ENCODE results near the gene LACRT.

LACRT gene

DNA sequence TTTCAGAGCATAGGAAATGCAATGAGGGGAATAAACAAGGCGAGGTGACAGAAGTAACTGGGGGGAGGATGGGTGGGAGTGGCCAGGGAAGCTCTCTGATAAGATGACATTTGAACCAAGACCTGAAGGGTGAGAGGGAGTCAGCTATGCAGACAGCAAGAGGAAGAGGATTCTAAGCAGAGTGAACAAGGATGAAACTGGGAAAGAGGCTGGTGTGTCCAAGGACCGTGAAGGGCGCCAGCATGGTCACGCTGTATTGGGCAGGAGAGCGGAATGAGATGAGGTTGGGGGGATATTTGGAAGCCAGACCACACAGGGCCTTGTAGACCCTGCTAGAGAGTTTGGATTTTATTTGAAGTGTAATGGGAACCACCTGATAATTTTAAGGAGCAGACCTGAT is 35.7 kb downstream of the LACRT start:
- DNase-seq, result no peak

DNA sequence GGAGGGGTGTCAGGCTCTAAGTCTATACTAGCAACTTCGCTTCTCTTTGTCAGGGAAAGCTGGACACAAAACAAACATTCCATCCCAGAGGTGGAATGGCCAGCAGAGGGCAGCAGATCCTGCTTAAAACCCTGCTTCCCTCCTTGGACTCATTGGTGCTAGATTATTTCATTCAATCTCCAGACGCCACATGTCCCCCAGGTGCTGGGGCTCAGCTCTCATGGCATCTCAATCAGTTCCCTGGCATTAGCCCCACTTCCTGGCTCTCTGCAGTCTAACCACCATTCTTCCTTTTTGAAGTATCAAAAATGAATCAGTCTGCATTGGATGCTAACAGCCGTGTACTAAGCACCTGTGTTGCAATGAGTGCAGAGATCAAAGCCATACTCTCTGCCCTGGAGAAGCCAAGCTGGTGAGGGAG is 38.2 kb downstream of the LACRT start:
- DNase-seq, result peak; percentile 13

DNA sequence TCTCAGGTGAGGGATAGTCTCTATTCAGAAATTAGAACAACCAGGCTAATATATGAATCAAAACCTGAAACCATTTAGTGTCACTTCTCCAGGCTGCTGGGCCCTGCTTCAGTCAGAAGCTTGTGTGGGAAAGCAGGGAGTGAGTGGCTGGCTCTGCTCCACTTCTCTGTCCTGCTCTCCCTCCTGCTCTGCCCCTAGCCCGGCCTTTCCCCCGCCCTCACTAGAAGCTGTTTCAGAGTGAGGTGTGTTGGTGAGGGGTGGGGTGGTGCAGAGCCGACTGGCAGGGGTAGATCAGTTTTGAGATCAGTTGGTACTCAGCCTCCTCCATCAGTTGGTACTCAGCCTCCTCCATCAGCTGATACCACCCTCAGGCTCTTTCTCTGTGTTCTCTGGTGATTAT is 39.2 kb downstream of the LACRT start:
- no peak for DNase-seq

DNA sequence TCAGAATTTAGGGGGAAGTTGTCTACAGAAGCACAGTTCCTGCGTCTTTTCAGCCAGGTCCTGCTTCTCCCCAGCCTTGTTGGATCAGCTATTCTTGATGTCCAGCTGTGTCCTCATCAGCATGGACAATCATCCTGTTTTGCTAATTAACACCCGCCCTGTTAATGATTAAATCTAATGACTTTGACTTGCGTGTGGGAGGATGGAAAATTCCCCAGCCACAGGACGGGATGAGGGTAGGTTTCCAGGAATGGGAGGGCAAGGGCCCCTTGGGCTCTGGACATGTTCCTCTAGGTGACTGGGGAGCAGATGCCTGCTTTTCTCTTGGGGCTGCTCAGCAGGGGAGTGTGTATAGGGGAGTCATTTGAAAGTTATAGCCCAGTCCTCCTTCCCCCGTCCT is 41.0 kb downstream of the LACRT start:
- DNase-seq, result no peak

DNA sequence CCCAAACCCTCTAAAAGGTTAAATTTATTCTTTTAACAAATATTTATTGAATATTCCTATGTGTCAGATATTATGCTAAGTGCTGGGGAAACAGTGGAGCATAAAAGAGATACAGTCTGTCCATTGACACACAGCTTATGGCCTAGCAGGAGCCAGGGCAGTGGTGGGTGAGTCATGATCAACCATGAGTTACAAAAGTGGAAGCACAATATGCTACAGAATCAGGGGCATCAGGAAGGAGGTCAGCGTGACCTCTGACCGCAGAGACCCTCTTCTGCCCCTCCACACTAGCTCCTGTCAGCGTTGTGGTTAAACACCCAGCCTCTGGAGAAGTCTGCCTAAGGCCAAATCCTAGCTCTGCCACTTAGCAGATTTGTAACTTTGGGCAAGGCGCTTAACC is 41.6 kb downstream of the LACRT start:
- DNase-seq, result no peak

DNA sequence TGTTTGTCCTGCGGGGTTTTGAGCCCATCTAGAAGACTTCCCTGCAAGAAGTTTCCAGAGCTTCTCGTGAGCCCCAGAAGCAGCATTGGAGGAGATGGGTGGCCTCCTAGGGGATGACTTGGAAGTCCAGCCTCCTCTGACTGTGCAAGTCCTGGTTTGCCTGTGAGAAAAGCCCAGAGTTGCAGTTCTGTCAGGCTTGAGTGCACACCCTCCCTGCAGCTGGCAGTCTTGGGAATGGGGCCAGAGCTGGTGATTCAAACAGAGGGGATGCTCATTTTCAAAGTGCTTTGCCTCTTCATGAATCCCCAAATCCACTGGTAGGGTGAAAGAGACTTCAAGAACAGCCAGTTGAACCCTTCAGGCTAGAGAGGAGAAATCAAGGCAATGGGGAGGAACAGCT is 42.4 kb downstream of the LACRT start:
- DNase-seq, result no peak

DNA sequence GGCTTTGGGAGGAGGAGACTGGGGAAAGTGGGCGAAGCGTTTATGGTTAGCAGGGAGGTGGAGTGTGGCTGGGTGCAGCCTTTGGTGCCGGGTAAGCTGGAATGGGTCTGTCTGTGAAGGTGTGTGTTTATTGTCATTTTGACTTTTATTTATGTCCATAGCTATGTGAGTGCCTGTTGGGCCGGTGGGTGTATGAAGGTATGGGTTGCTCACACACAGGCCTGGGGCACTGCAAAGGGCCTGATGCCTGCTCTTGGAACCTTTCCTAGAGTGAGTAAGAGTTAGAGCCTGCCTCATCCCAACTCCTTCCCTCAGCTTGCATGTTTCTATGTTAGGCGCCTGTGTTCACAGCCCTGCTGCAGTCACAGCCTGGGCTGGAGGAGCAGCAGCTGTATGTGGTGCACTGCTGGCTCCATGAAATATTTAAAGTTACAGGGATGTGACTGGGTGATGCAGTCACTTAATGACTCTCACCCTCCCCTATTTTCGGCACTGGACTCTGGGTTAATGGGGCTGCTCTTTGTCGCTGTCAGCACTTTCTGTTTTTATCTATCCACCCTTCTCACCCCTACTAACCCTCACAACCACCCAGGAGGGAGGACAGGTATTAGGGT is 43.6 kb downstream of the LACRT start:
- no peak for DNase-seq

DNA sequence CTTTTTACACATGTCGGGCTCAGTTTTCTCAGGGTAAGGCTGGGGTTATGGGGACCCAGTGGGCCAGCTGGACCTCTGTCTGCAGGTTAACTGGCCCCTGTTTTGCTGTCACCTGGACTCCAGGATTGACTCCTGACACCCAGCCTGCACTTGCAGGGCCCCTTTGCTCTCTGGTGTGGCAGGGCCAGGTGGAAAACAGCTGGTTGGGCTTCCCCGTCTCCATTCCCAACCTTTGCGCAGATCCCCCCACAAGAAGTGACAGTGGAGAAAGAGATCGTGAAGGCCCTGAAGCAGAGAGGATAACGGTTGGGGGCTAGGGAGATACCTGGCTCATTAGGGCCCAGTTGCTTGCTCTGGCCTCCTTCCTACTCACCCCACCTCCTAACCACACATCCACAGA is 44.7 kb downstream of the LACRT start:
- no peak for DNase-seq

DNA sequence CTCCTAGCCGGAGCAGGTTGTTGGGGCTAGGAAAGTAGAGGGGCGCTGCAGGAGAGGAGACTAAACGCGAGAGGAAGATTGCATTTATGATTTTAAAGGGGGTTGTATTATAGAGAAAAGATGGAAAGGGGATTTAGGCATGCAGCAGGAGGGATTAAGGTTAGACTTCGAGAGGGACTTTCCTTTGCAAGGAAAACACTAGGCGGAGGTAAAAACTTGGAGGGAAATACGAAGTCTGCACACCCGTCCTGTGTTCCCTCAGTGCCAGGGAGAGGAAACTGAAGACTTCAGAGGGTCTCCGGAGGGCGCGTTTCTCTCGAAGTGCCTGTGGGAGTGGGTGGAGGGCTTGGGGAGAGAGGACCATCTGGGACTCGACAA is 45.8 kb downstream of the LACRT start:
- no peak for DNase-seq

DNA sequence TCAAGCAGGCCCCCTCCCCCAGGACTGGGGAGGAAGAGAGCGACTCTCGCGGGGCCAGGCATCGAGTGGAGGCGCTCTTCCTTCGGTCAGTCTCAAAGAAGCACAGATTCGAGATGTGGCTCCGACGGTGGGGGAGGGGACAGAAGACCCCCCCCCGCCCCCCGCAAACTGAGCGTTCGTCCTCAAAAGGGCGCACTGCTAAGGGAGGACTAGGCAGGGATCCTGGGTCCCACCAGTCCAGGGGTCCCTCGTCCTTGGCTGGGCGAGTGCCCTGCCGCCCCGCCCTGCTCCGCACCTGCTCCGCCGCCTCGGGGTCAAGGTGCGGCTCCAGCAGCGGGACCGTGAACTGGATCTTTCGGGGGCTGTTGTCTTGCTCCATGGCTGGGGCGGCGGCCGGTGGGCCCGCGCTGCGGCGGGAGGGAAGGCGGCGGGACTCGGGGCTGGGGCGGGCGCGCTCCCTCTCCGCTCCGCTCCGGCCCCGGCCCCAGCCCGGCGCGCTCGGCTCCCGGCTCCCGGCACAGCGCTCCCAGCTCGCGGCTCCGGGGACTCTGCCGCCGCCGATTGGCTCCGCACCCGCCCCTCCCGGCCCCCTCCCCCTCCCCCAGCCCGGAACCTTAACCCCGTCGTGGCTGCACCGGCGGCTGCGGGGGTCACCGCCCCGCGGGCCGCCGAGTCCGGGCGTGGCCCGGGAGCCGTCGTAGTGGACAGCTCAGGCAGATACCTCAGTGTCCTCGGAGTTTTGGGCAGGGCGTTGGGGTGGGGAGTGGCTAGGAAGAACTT is 46.4 kb downstream of the LACRT start, which contains the start of gene PPP1R1A:
TSS of gene PPP1R1A (minus strand) at position 550 of the 780 bp plus-strand sequence. CDS start at position 379, 171 bp downstream.
- no peak for DNase-seq

DNA sequence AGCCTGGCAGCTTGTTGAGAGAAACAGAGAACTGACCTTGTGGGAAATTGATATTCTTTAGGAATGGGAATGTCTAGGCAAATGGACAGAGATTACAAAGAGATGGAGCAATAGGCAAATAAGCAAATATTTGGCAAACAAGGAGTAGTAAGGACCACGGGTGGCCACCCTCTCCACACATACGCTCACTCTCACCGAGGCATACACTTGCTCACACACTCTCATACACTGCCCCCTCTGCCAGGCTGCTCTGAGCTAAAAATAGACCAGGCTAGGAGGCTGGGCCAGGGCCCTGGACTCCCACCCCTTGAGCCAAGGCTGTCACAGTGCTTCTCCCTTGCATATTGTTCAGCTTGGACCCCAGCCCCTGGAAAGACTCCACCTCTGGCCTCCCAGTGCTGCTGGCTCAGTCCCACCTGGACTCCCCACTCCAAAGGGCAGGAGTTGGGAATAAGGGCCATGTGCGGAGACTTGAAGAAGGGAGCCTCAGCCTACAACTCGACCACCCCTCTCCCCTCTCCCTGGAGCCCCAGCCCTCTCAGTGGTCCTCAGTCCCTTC is 47.3 kb downstream of the LACRT start:
- no peak for DNase-seq

DNA sequence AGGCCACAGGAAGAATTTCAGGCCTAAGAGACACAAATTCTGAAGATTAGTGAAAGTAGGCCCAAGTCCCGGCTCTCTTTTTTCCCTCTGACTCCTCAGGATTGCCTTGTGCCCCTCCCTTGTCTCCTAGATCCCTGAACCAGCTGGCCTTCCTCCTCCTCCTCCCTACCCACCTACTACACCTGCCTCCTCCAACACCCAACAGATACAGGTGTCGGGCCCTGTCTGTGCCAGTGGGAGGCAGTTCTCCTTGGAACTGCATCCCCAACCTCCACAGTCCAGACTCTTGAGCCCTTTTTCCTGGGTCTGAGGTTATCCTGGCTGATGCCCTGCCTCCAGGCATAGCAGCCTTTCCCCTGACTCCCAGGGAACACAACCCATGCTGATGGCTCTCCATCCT is 48.1 kb downstream of the LACRT start:
- no peak for DNase-seq

DNA sequence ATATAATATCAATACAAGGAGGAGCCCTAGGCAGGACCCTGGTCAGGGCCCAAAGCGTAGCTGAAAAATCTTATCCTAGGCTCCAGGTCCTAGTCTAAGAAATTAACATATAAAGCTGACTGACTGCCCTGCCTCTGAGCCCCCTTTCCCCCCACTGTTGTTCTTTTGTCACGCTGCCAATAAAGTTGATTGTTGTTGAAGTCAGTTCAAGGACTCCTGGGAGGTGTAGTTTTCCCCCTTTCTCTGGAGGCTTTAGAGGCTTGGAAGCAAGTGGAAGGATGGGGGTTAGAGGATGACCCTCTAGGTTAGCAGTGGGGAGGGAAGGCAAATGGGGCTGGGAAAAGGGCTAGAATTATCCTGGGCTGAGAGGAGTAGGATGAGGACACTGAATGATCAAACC is 49.5 kb downstream of the LACRT start:
- DNase-seq, result no peak

DNA sequence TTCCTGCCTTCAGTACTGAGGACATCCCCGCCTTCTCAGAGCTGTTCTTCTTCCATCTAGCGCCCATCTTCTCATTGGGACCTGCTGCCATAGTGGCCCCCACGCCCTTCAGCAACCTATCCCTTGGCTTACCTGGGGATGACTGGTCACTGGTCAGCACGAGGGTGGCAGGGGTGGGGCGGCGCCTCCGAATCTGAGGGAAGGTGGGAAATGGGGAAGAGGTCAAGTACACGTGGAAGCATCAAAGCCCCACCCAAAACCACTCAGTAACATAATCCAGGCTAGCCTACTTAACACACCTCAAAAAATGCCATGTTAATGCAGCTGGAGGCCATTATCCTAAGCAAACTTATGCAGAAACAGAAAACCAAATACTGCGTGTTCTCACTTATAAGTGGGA is 50.6 kb downstream of the LACRT start:
- no peak for DNase-seq

DNA sequence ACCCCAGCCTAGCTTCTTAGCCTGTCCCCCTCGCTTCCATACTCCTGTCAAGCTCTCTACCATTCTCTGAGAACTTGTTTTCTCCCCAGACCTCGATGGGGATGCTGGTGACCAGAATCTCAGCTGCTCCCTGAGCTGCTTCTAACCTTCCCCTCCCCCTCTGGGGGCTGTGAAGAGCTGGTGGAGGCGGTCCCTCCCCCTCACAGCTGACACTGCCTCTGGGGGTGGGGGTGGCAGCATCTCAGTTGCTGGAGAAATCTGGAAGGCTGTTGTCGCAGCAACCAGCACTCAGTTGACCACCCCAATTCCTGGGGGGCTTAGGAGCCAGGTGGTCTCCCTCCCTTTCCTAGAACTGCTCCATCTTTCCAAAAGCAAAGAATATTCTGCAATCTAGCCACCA is 51.0 kb downstream of the LACRT start:
- no peak for DNase-seq

DNA sequence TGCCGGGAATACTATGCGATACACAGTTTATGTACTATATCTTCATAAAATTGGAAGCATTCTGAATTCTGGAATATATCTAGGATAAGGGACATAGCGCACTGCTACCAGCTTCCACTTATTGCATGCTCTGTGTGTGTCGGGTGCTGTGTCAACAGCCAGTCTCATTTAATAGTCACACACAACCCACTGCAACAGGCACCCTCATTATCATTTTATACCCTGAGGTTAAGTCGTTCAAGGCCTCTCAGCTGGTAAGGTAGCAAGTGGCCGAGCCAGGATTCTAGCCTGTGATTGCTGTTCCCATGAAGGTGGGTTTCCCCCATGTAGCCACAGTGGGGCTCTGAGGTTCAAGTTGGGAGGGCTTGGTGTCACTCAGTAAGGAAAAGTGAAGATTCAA is 53.3 kb downstream of the LACRT start:
- no peak for DNase-seq

Measured in COR-L47 (cell line).